Measurements from ENCODE around the gene C1QTNF8. TPM values are rescaled to one million over a fixed set of nuclear protein-coding genes. Genes with fewer than 3 reads are reported as not detected.

C1QTNF8 gene
- total RNA-seq, 3 donors from 2014 or later (not counting 1 experiment from before 2014, with no cell fraction given), result not detected

GRCh38 chr16:1143761-1144450, 47.9 kb upstream of the C1QTNF8 start:
- Histone ChIP-seq H3K27me3 (ENCODE audit: control insufficient read depth, insufficient read depth, low read length) (no peaks in the 10 kb centered on the region), H3K36me3 (ENCODE audit: control insufficient read depth, insufficient read depth, low read length) (no peaks in the 10 kb centered on the region), H3K27ac (ENCODE audit: low read length) (no peak overlapping the region), H3K4me3 (ENCODE audit: low read length) (no peak overlapping the region), H3K4me1 (ENCODE audit: control insufficient read depth, insufficient read depth, low read length) (no peaks in the 10 kb centered on the region), H3K9me3 (ENCODE audit: control insufficient read depth, insufficient read depth, low read length) (no peaks in the 10 kb centered on the region)
- 82% methylated on average over 23 of the region's 23 CpGs for WGBS (ENCODE audit: insufficient coverage)
- Mint-ChIP-seq H3K27me3 (ENCODE audit: low read depth in 2 of 2) (no peaks in the 10 kb centered on the region), H3K36me3 (no peaks in the 10 kb centered on the region), H3K4me1 (no peaks in the 10 kb centered on the region), H3K4me3 (no peak overlapping the region), H3K27ac (no peak overlapping the region), H3K9me3 (peaks cover 0 to 2% of the 10 kb centered on the region in 2 donors)
- no peak for ATAC-seq
- intact Hi-C loops (cut with micrococcal nuclease), result no loop called here
- DNase-seq, result no peak
- TF ChIP-seq CTCF (IDR thresholded peaks at IDR 0.05), result no peak

GRCh38 chr16:1142911-1143310, 46.9 kb upstream of the C1QTNF8 start:
- ATAC-seq (no peak), DNase-seq (no peak)
- no peak overlapping the region for H3K4me3 ChIP-seq (ENCODE audit: low read length)
- no peaks in the 10 kb centered on the region for H3K36me3 ChIP-seq (ENCODE audit: control insufficient read depth, insufficient read depth, low read length)
- no peaks in the 10 kb centered on the region for H3K36me3 Mint-ChIP-seq
- no peaks in the 10 kb centered on the region for H3K4me1 ChIP-seq (ENCODE audit: control insufficient read depth, insufficient read depth, low read length)
- no peaks in the 10 kb centered on the region for H3K27me3 ChIP-seq (ENCODE audit: control insufficient read depth, insufficient read depth, low read length)
- no peak for TF ChIP-seq CTCF (IDR thresholded peaks at IDR 0.05)
- intact Hi-C loops (cut with micrococcal nuclease), result no loop called here
- H3K27ac Mint-ChIP-seq, result no peak overlapping the region
- no peaks in the 10 kb centered on the region for H3K4me1 Mint-ChIP-seq
- 80% methylated on average over 19 of the region's 19 CpGs for WGBS (ENCODE audit: insufficient coverage)
- H3K27me3 Mint-ChIP-seq (ENCODE audit: low read depth in 2 of 2), result no peaks in the 10 kb centered on the region
- H3K9me3 Mint-ChIP-seq, result peaks cover 0 to 2% of the 10 kb centered on the region in 2 donors
- H3K4me3 Mint-ChIP-seq, result no peak overlapping the region
- H3K27ac ChIP-seq (ENCODE audit: low read length), result no peak overlapping the region
- no peaks in the 10 kb centered on the region for H3K9me3 ChIP-seq (ENCODE audit: control insufficient read depth, insufficient read depth, low read length)

GRCh38 chr16:1141716-1142115, 45.7 kb upstream of the C1QTNF8 start:
- intact Hi-C loops (cut with micrococcal nuclease), result no loop called here
- Mint-ChIP-seq H3K36me3 (no peaks in the 10 kb centered on the region), H3K9me3 (no peaks in the 10 kb centered on the region), H3K4me1 (no peaks in the 10 kb centered on the region), H3K27me3 (ENCODE audit: low read depth in 2 of 2) (no peaks in the 10 kb centered on the region), H3K27ac (no peak overlapping the region), H3K4me3 (no peak overlapping the region)
- TF ChIP-seq CTCF (IDR thresholded peaks at IDR 0.05), result no peak
- Histone ChIP-seq H3K27ac (ENCODE audit: low read length) (no peak overlapping the region), H3K36me3 (ENCODE audit: control insufficient read depth, insufficient read depth, low read length) (no peaks in the 10 kb centered on the region), H3K4me1 (ENCODE audit: control insufficient read depth, insufficient read depth, low read length) (no peaks in the 10 kb centered on the region), H3K9me3 (ENCODE audit: control insufficient read depth, insufficient read depth, low read length) (no peaks in the 10 kb centered on the region), H3K4me3 (ENCODE audit: low read length) (no peak overlapping the region), H3K27me3 (ENCODE audit: control insufficient read depth, insufficient read depth, low read length) (no peaks in the 10 kb centered on the region)
- DNase-seq (no peak), ATAC-seq (peak in 1 of 3 donors; percentile 21)
- WGBS (ENCODE audit: insufficient coverage), result 80% methylated on average over 8 of the region's 8 CpGs

- Histone ChIP-seq H3K27ac (ENCODE audit: low read length) (no peak overlapping the region), H3K4me3 (ENCODE audit: low read length) (no peak overlapping the region), H3K4me1 (ENCODE audit: control insufficient read depth, insufficient read depth, low read length) (no peaks in the 10 kb centered on the region), H3K36me3 (ENCODE audit: control insufficient read depth, insufficient read depth, low read length) (no peaks in the 10 kb centered on the region), H3K9me3 (ENCODE audit: control insufficient read depth, insufficient read depth, low read length) (no peaks in the 10 kb centered on the region), H3K27me3 (ENCODE audit: control insufficient read depth, insufficient read depth, low read length) (no peaks in the 10 kb centered on the region)
- Mint-ChIP-seq H3K9me3 (no peaks in the 10 kb centered on the region), H3K4me3 (no peak overlapping the region), H3K36me3 (no peaks in the 10 kb centered on the region), H3K27me3 (ENCODE audit: low read depth in 2 of 2) (no peaks in the 10 kb centered on the region), H3K4me1 (no peaks in the 10 kb centered on the region), H3K27ac (no peak overlapping the region)
- no peak for ATAC-seq
- DNase-seq, result no peak
- TF ChIP-seq CTCF (IDR thresholded peaks at IDR 0.05), result no peak
- 58% methylated on average over 7 of the region's 8 CpGs for WGBS (ENCODE audit: insufficient coverage)
- intact Hi-C loops (cut with micrococcal nuclease), result no loop called here
These were observed 45.1 kb upstream of the C1QTNF8 start for GRCh38 chr16:1141191-1141590.

Measured in natural killer cell (primary cell).